ENCODE measurements around the gene WNT9A.

GRCh38 chr1:227927971-227928741, 19.6 kb downstream of the WNT9A start:
- TF ChIP-seq CTCF (conservative IDR thresholded peaks at IDR 0.05) (no peak), ZFX (IDR thresholded peaks at IDR 0.05) (no peak)
